Measurements from ENCODE around the gene NEDD4L. TPM values are rescaled to one million over a fixed set of nuclear protein-coding genes. Genes with fewer than 3 reads are reported as not detected.
A peak's percentile ranks its signal among the peaks of the same experiment; 100 is the strongest.

Gene NEDD4L
- total RNA-seq, 1 experiment from 2014 or later: 57.4 TPM

- TF ChIP-seq CTCF (conservative IDR thresholded peaks at IDR 0.05) (no peak), EZH2 (IDR thresholded peaks at IDR 0.05; ENCODE audit: low read depth) (no peak)
- Histone ChIP-seq H3K79me2 (ENCODE audit: low read depth) (peaks cover 94% of the 10 kb centered on the region), H3K9me3 (ENCODE audit: insufficient read depth, low read depth) (no peaks in the 10 kb centered on the region), H3K27me3 (ENCODE audit: insufficient read depth, low read depth) (no peaks in the 10 kb centered on the region), H2AFZ (no peak overlapping the region), H3K9me2 (ENCODE audit: insufficient read depth) (no peaks in the 10 kb centered on the region), H3K4me1 (replicated peaks; ENCODE audit: insufficient read depth) (peaks cover 67% of the 10 kb centered on the region), H3K4me3 (no peak overlapping the region), H4K20me1 (ENCODE audit: insufficient read depth) (no peaks in the 10 kb centered on the region), H3K36me3 (ENCODE audit: low read depth) (no peaks in the 10 kb centered on the region), H3F3A (ENCODE audit: insufficient read depth, low read depth) (peaks cover 8% of the 10 kb centered on the region), H3K27ac (no peak overlapping the region), H3K4me2 (no peak overlapping the region)
- no TSS peak for BruUV-seq (replicated peaks)
- ChIA-PET CTCF (interaction anchor here (0.6 kb wide), 1 partner anchor 373 kb away, joined by 8 read pairs; no protein-coding TSS in a partner anchor), POLR2A (ENCODE audit: unreplicated experiment) (no interaction called here)
- DNase-seq: no peak
- intact Hi-C loops (cut with micrococcal nuclease; ENCODE audit: unreplicated experiment): no loop called here
Observed at GRCh38 chr18:58192519-58192918, 148.5 kb downstream of the NEDD4L start.

GRCh38 chr18:58194028-58194427 lies 150.0 kb downstream of the NEDD4L start:
- Histone ChIP-seq H3K79me2 (ENCODE audit: low read depth) (peaks cover 91% of the 10 kb centered on the region), H3K4me3 (no peak overlapping the region), H3K36me3 (ENCODE audit: low read depth) (no peaks in the 10 kb centered on the region), H3K9me2 (ENCODE audit: insufficient read depth) (no peaks in the 10 kb centered on the region), H3K27me3 (ENCODE audit: insufficient read depth, low read depth) (no peaks in the 10 kb centered on the region), H3K27ac (no peak overlapping the region), H4K20me1 (ENCODE audit: insufficient read depth) (no peaks in the 10 kb centered on the region), H2AFZ (no peak overlapping the region), H3K9me3 (ENCODE audit: insufficient read depth, low read depth) (no peaks in the 10 kb centered on the region), H3K4me2 (no peak overlapping the region), H3K4me1 (replicated peaks; ENCODE audit: insufficient read depth) (peaks cover 52% of the 10 kb centered on the region), H3F3A (ENCODE audit: insufficient read depth, low read depth) (peaks cover 8% of the 10 kb centered on the region)
- intact Hi-C loops (cut with micrococcal nuclease; ENCODE audit: unreplicated experiment): no loop called here
- BruUV-seq (replicated peaks): no TSS peak
- TF ChIP-seq CTCF (conservative IDR thresholded peaks at IDR 0.05): no peak
- CTCF ChIA-PET: interaction anchor here (0.5 to 0.6 kb wide), 2 partner anchors 349 to 401 kb away, joined by 3 to 7 read pairs; no protein-coding TSS in a partner anchor
- POLR2A ChIA-PET (ENCODE audit: unreplicated experiment): no interaction called here
- DNase-seq: no peak

GRCh38 chr18:58195278-58195765 lies 151.3 kb downstream of the NEDD4L start:
- TF ChIP-seq CTCF (conservative IDR thresholded peaks at IDR 0.05) (no peak), EZH2 (IDR thresholded peaks at IDR 0.05; ENCODE audit: low read depth) (no peak)
- Histone ChIP-seq H2AFZ (no peak overlapping the region), H3K4me3 (peak overlapping the region; percentile 44; the same call in 1 of the 2 replicates), H3K4me2 (peak overlapping the region; percentile 66), H3F3A (ENCODE audit: insufficient read depth, low read depth) (peaks cover 8% of the 10 kb centered on the region), H3K9me2 (ENCODE audit: insufficient read depth) (no peaks in the 10 kb centered on the region), H3K9me3 (ENCODE audit: insufficient read depth, low read depth) (no peaks in the 10 kb centered on the region), H3K27me3 (ENCODE audit: insufficient read depth, low read depth) (no peaks in the 10 kb centered on the region), H3K79me2 (ENCODE audit: low read depth) (peaks cover 89% of the 10 kb centered on the region), H4K20me1 (ENCODE audit: insufficient read depth) (no peaks in the 10 kb centered on the region), H3K4me1 (replicated peaks; ENCODE audit: insufficient read depth) (peaks cover 39% of the 10 kb centered on the region), H3K27ac (peak overlapping the region; percentile 43), H3K36me3 (ENCODE audit: low read depth) (no peaks in the 10 kb centered on the region)
- no TSS peak for BruUV-seq (replicated peaks)
- ChIA-PET CTCF (interaction anchor here (0.5 kb wide), 1 partner anchor 30 kb away, joined by 3 read pairs; no protein-coding TSS in a partner anchor), POLR2A (ENCODE audit: unreplicated experiment) (interaction anchor here (0.6 to 1.1 kb wide), 3 partner anchors 17 to 67 kb away, joined by 4 to 7 read pairs (median 4); no protein-coding TSS in a partner anchor)
- intact Hi-C loops (cut with micrococcal nuclease; ENCODE audit: unreplicated experiment): no loop called here
- peak in 1 of 2 experiments; percentile 46 for DNase-seq

Measured in PC-9 (cell line).